ENCODE data around the gene CALHM2.

Gene CALHM2

GRCh38 chr10:103457176-103457712, 5.1 kb upstream of the CALHM2 start:
- TF ChIP-seq CTCF (IDR thresholded peaks at IDR 0.05; ENCODE audit: low read depth, low read length, missing control alignments), result no peak
- no peak for DNase-seq (ENCODE audit: low read depth)
- no peak overlapping the region for H3K4me3 ChIP-seq (ENCODE audit: low read depth, low read length)

DNA sequence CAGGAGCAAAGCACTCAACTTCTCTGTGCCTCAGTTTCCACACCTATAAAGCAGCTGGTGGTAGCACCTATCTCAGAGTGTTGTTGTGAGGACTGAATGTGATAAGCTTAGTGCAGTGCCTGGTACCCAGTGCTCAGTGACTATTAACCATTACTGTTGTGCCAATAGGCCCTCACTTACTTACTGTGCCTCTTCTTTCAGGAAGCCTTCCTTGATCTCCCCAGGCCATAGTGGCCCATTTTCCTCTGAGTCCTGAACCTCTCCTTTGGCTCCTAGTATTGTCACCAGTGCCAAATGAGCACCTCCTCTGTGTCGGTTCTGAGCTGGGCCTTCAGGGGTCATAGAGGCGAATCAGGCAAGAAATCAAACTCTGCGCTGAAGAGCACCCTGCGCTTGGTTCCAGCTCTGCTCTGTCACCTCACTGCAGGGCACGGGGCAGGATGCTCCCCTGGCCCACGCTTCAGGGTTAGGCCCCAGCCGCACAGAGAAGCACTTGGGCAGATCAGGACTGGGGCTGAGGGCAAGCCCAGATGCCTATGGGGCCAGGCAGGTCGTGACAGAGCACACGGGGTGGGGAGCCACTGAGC, 4.0 kb upstream of the CALHM2 start:
- DNase-seq (ENCODE audit: low read depth), result no peak
- H3K4me3 ChIP-seq (ENCODE audit: low read depth, low read length), result no peak overlapping the region
- TF ChIP-seq CTCF (IDR thresholded peaks at IDR 0.05; ENCODE audit: low read depth, low read length, missing control alignments), result no peak

DNA sequence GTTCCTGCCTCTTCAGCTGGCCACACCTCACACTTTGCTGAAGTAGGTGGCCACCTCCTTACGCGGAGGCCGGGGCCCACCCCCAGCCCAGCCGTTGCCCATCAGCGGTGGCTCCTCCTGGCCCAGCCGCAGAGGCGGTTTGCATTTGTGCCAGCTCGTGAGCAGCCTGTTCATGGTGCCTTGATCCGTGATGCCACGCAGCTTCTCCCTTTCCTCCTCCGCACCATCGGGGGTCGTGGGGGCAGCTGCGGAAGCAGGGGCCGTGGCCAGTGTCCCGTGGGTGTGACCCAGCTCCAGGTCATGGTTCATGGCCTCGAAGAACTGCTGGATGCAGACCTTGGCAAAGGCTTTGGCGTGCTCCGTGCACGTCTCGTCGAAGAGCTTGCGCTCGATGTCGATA, 3.1 kb upstream of the CALHM2 start:
- H3K4me3 ChIP-seq (ENCODE audit: low read depth, low read length), result no peak overlapping the region
- no peak for DNase-seq (ENCODE audit: low read depth)
- TF ChIP-seq CTCF (IDR thresholded peaks at IDR 0.05; ENCODE audit: low read depth, low read length, missing control alignments), result no peak

- no peak overlapping the region for H3K4me3 ChIP-seq (ENCODE audit: low read depth, low read length)
- DNase-seq (ENCODE audit: low read depth), result no peak
- no peak for TF ChIP-seq CTCF (IDR thresholded peaks at IDR 0.05; ENCODE audit: low read depth, low read length, missing control alignments)
Observed at GRCh38 chr10:103454026-103454425, 1.9 kb upstream of the CALHM2 start.

DNA sequence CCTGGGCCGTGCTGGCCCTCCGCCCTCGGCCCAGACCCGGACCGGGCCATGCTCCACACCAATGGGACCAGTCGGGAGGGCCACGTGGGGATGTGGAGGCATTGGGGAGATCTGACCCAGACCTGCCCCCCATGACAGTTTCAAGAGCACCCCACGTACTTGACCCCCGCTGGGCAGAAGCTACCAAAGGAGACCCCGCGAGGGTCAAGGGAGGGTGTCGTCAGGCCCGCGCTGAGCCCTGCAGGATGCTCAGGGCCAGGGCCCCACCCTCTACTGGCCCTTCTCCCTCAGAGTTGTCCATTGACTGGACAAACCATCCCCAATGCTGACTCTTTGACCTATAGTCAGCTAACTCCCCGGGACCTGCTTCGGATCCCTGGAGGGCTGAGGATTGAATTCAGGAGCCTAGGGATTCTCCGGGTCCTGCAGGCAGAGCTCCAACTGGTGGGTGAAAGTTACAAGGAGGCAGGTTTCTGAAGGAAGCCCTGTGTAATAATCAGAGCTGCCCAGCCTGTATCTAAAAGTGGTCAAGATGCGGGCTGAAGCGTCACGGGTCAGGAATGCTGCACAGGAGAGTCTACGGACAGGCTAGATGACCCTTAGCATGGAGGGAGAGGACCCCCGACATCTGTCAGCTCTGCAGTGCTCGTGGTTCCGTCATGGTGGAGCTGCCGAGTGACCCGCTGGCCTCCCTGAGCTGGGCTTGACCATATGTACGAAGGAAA, 498 bp upstream of the CALHM2 start:
- peak overlapping the region; percentile 76 for H3K4me3 ChIP-seq (ENCODE audit: low read depth, low read length)
- no peak for DNase-seq (ENCODE audit: low read depth)
- no peak for TF ChIP-seq CTCF (IDR thresholded peaks at IDR 0.05; ENCODE audit: low read depth, low read length, missing control alignments)

DNA sequence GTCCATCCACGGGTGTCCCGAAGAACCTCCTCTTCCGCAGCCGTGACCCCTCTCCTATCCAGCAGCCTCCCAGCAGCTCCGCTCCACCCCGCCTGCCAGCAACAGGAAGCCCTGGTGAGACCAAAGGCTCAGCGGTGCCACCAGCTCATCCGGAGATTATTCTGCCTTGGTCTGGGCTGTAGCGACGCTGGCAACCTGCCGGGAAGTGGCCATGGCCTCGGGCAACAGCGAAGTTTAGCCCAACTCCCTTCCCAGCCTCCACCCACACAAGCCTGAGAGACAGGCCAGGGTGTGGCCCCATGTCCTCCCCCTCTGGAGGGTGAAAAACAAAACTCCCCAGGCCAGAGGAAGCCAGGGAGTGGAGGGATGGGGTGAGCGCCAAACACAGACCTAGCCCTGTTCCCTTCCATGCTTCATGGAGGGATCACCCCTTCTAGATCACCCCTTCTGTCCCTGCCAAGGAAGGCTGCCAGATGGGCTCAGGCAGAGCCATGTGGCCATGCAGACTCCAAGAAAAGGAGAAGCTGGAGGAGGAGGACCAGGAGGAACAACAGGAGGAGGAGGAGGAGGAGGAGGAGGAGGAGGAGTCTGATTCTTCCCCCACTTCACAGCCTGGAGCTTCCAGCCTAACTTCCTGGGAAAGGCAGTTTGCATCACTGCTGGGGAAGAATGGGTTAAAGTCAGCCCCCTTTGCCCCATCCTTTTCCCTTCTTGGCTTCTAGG, 918 bp downstream of the CALHM2 start:
- DNase-seq (ENCODE audit: low read depth), result no peak
- no peak for TF ChIP-seq CTCF (IDR thresholded peaks at IDR 0.05; ENCODE audit: low read depth, low read length, missing control alignments)
- H3K4me3 ChIP-seq (ENCODE audit: low read depth, low read length), result peak overlapping the region; percentile 76

All from GM12864 (cell line).